ENCODE results near the gene ABCC1.

The ABCC1 gene

GRCh38 chr16:16059160-16059559 lies 109.7 kb downstream of the ABCC1 start:
- no peak for DNase-seq

- DNase-seq = no peak
Measured at GRCh38 chr16:16059895-16060590, 110.6 kb downstream of the ABCC1 start.

- peak; percentile 7 for DNase-seq
Measured at GRCh38 chr16:16062023-16062937, 112.9 kb downstream of the ABCC1 start.

GRCh38 chr16:16063683-16064082 lies 114.3 kb downstream of the ABCC1 start:
- DNase-seq = no peak

GRCh38 chr16:16064874-16065384 lies 115.5 kb downstream of the ABCC1 start:
- DNase-seq = no peak

GRCh38 chr16:16067127-16067526 lies 117.7 kb downstream of the ABCC1 start:
- DNase-seq = peak; percentile 10

- DNase-seq = no peak
Measured at GRCh38 chr16:16071631-16072244, 122.3 kb downstream of the ABCC1 start.

GRCh38 chr16:16073001-16073545 lies 123.7 kb downstream of the ABCC1 start:
- peak; percentile 11 for DNase-seq

GRCh38 chr16:16073891-16074881 lies 124.8 kb downstream of the ABCC1 start:
- DNase-seq = peak; percentile 96

GRCh38 chr16:16075488-16076422 lies 126.3 kb downstream of the ABCC1 start:
- peak; percentile 25 for DNase-seq

- no peak for DNase-seq
Measured at GRCh38 chr16:16076423-16076813, 127.0 kb downstream of the ABCC1 start.

GRCh38 chr16:16080465-16081065 lies 131.1 kb downstream of the ABCC1 start:
- DNase-seq = no peak

GRCh38 chr16:16081141-16081540 lies 131.7 kb downstream of the ABCC1 start:
- no peak for DNase-seq

- DNase-seq = no peak
Measured at GRCh38 chr16:16082255-16082654, 132.8 kb downstream of the ABCC1 start.

GRCh38 chr16:16083421-16084156 lies 134.2 kb downstream of the ABCC1 start:
- DNase-seq = peak; percentile 58

- DNase-seq = no peak
Measured at GRCh38 chr16:16084874-16085273, 135.5 kb downstream of the ABCC1 start.

GRCh38 chr16:16086653-16087446 lies 137.4 kb downstream of the ABCC1 start:
- no peak for DNase-seq

GRCh38 chr16:16090238-16090637 lies 140.8 kb downstream of the ABCC1 start:
- no peak for DNase-seq

All from fibroblast of skin of right quadriceps (primary cell).